Body of pancreas (tissue), 4 donors: ENCODE measurements around the gene CFAP210.
"Not testable (repeated sequence)": the region's sequence is repeated elsewhere in the genome, so short reads cannot be mapped to it uniquely, and the experiment has no call there.

Source experiments
- POLR2A ChIP-seq, 3 donors: fragments of 450-650 bp; IDR thresholded peaks; one replicate each; pipeline ENCODE4 v1.6.1; 2016; ENCODE audit warnings: antibody characterized with exemption in 3 of 3, mild to moderate bottlenecking in 2 of 3
- TF ChIP-seq, protein P1 (sequence below), 7 experiments: fragments of 450-650 bp in 4 of 7; fragments of 200-600 bp in 3 of 7; sonication (generic) in 3 of 7; IDR thresholded peaks; one replicate each; pipeline ENCODE4 v1.5.1; 2016 to 2019; ENCODE audit warnings: antibody characterized with exemption in 7 of 7

DNA sequence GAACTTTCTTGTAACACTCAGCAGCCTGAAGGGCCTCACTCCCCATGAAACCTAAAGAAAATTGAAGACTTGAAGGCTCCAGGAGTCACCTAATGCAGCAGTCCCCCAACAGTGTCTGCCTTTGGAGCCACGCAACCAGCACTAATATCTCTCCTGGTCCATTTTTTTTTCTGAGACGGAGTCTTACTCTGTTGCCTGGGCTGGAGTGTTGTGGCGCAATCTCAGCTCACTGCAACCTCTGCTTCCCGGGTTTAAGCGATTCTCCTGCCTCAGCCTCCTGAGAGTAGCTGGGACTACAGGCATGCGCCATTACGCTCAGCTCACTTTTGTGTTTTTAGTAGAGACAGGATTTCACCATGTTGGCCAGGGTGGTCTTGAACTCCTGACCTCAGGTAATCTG lies 97.7 kb downstream of the CFAP210 start:
- not testable (repeated sequence) for TF ChIP-seq POLR2A (IDR thresholded peaks at IDR 0.05)
- TF ChIP-seq, protein P1, sequence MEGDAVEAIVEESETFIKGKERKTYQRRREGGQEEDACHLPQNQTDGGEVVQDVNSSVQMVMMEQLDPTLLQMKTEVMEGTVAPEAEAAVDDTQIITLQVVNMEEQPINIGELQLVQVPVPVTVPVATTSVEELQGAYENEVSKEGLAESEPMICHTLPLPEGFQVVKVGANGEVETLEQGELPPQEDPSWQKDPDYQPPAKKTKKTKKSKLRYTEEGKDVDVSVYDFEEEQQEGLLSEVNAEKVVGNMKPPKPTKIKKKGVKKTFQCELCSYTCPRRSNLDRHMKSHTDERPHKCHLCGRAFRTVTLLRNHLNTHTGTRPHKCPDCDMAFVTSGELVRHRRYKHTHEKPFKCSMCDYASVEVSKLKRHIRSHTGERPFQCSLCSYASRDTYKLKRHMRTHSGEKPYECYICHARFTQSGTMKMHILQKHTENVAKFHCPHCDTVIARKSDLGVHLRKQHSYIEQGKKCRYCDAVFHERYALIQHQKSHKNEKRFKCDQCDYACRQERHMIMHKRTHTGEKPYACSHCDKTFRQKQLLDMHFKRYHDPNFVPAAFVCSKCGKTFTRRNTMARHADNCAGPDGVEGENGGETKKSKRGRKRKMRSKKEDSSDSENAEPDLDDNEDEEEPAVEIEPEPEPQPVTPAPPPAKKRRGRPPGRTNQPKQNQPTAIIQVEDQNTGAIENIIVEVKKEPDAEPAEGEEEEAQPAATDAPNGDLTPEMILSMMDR (IDR thresholded peaks at IDR 0.05): not testable (repeated sequence)
